Smooth muscle cell (in vitro differentiated cells): ENCODE measurements around the gene ECT2L. TPM values are rescaled to one million over a fixed set of nuclear protein-coding genes. Genes with fewer than 3 reads are reported as not detected.

Experiments
- DNase-seq: peaks from one replicate; lab custom pipeline; 2025; ENCODE audit not compliant: unreplicated experiment; lab: John Stamatoyannopoulos, UW
- H2AFZ ChIP-seq: fragments of 200-600 bp; sonication (generic); 2 replicates; pipeline ENCODE4 v1.6.0; 2016; ENCODE audit warnings: antibody characterized with exemption, low read depth, mild to moderate bottlenecking
- H3F3A ChIP-seq: fragments of 200-600 bp; sonication (generic); 2 replicates; pipeline ENCODE4 v1.6.0; 2017; ENCODE audit warnings: antibody characterized with exemption, low read depth
- H3K27ac ChIP-seq: fragments of 200-600 bp; sonication (generic); 2 replicates; pipeline ENCODE4 v1.5.1; 2016; ENCODE audit warnings: low read depth, mild to moderate bottlenecking
- H3K27me3 ChIP-seq: fragments of 200-600 bp; sonication (generic); 2 replicates; pipeline ENCODE4 v1.6.1; 2016; ENCODE audit warnings: low read depth, mild to moderate bottlenecking
- H3K36me3 ChIP-seq: fragments of 200-600 bp; sonication (generic); 2 replicates; pipeline ENCODE4 v1.5.1; 2016; ENCODE audit warnings: low read depth
- H3K4me1 ChIP-seq: fragments of 200-600 bp; sonication (generic); 2 replicates; pipeline ENCODE4 v1.5.1; 2016; ENCODE audit warnings: low read depth
- H3K4me2 ChIP-seq: fragments of 200-600 bp; sonication (generic); 2 replicates; pipeline ENCODE4 v1.6.0; 2016; ENCODE audit warnings: mild to moderate bottlenecking
- H3K4me3 ChIP-seq: fragments of 200-600 bp; sonication (generic); 2 replicates; pipeline ENCODE4 v1.5.1; 2016; ENCODE audit warnings: mild to moderate bottlenecking
- H3K79me2 ChIP-seq: fragments of 200-600 bp; sonication (generic); 2 replicates; pipeline ENCODE4 v1.6.0; 2016; ENCODE audit warnings: low read depth, mild to moderate bottlenecking
- H3K9ac ChIP-seq: fragments of 200-600 bp; sonication (generic); 2 replicates; pipeline ENCODE4 v1.6.0; 2016; ENCODE audit warnings: low read depth
- H3K9me3 ChIP-seq: fragments of 200-600 bp; sonication (generic); replicated peaks from 2 replicates; pipeline ENCODE4 v1.5.1; 2016; ENCODE audit warnings: low read depth
- H4K20me1 ChIP-seq: fragments of 200-600 bp; sonication (generic); 2 replicates; pipeline ENCODE4 v1.6.0; 2016; ENCODE audit warnings: low read depth
- WGBS: methylation state at CpG from one replicate; pipeline ENCODE4 v1.1.7; 2016; ENCODE audit warnings: low lambda C conversion rate; 5-methylcytosine and 5-hydroxymethylcytosine counted together
- polyA plus RNA-seq: library from polyadenylated mRNA; unstranded; fragments of >200 nt; fragmentation: Nextera tagmentation; extraction: Ambion mirVana; gene quantifications from 2 replicates; pipeline ENCODE4 v1.2.1, GENCODE V29; 2016
- total RNA-seq: library from RNA; depleted of rRNA; stranded (reverse); fragments of >200 nt; gene quantifications from 2 replicates; pipeline ENCODE4 v1.2.3, GENCODE V29; 2014
- TF ChIP-seq, protein P1 (sequence below): fragments of 200-600 bp; sonication (generic); IDR thresholded peaks from 2 replicates; pipeline ENCODE4 v1.5.1; 2017; ENCODE audit warnings: borderline replicate concordance, mild to moderate bottlenecking, antibody characterized with exemption; ENCODE audit not compliant: insufficient read depth, poor library complexity, severe bottlenecking

The ECT2L gene
- total and polyA plus RNA-seq, 2 experiments from 2014 or later = 0.14 TPM; not detected in 1

DNA sequence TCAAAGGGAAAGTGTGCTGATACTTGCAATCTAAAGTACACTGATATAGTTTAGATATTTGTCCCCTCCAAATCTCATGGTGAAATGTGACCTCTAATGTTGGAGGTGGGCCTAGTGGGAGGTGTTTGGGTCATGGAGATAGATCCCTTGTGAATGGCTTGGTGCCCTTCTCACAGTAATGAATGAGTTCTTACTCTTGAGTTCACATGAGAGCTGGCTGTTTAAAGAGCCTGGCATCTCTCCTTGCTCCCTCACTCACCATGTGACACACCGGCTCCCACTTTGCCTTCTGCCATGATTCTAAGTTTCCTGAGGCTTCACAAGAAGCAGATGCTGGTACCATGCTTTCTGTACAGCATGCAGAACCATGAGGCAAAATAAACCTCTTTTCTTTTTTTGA lies 114.1 kb downstream of the ECT2L start:
- H3K36me3 ChIP-seq = peaks cover 27% of the 10 kb centered on the region
- H2AFZ ChIP-seq = no peak overlapping the region

DNA sequence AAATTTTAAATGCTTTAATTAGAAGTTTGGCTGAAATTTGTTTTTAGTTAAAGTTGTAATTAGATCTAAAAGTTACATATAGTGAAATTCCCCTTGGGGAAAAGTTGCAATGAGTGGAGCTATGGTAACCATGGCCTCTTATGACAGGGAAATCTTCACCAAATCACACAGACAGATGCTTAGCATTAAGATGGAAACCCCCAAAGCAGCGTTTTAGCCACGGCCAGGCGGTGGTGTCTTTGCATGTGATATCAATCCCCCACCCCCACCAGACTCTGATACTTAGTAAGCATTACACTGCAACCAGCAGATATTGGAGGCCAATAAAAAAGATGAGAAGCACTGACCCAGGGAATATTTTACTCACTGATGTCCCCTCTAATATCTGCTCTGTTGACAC lies 116.4 kb downstream of the ECT2L start:
- no peak overlapping the region for H3K9ac ChIP-seq
- 84% methylated on average over 3 of the region's 3 CpGs for WGBS
- no peaks in the 10 kb centered on the region for H3K9me3 ChIP-seq

More for the DNA sequence above, 114.1 kb downstream of the ECT2L start:
- H3K79me2 ChIP-seq = no peaks in the 10 kb centered on the region
- no peak overlapping the region for H3K9ac ChIP-seq
- 100% methylated on average over 1 of the region's 1 CpG for WGBS
- H4K20me1 ChIP-seq = no peaks in the 10 kb centered on the region
- no peaks in the 10 kb centered on the region for H3K27me3 ChIP-seq
- no peak overlapping the region for H3K4me2 ChIP-seq
- TF ChIP-seq, protein P1, sequence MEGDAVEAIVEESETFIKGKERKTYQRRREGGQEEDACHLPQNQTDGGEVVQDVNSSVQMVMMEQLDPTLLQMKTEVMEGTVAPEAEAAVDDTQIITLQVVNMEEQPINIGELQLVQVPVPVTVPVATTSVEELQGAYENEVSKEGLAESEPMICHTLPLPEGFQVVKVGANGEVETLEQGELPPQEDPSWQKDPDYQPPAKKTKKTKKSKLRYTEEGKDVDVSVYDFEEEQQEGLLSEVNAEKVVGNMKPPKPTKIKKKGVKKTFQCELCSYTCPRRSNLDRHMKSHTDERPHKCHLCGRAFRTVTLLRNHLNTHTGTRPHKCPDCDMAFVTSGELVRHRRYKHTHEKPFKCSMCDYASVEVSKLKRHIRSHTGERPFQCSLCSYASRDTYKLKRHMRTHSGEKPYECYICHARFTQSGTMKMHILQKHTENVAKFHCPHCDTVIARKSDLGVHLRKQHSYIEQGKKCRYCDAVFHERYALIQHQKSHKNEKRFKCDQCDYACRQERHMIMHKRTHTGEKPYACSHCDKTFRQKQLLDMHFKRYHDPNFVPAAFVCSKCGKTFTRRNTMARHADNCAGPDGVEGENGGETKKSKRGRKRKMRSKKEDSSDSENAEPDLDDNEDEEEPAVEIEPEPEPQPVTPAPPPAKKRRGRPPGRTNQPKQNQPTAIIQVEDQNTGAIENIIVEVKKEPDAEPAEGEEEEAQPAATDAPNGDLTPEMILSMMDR = no peak
- DNase-seq = no peak
- no peaks in the 10 kb centered on the region for H3F3A ChIP-seq
- H3K4me3 ChIP-seq = no peak overlapping the region
- H3K27ac ChIP-seq = no peak overlapping the region
- no peaks in the 10 kb centered on the region for H3K4me1 ChIP-seq
- H3K9me3 ChIP-seq = no peaks in the 10 kb centered on the region

DNA sequence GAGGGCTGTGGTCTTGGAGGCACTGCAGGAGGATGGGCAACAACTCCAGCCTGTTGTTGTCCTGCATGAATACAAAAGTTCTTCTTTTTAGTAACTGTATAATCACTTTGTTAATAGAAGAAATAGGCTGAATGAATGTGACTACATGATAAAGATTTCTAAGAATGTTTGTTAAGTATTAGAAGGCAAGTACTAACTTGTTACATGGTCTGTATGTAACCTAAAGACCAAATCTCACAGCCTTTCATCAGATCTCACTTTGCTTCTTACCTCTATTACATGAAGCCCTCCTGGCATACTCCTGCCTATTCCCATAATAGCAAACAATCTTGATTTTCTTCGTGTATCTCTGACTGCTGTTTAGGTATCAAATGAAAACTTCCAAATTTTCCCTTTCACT lies 118.8 kb downstream of the ECT2L start:
- H3K4me1 ChIP-seq = no peaks in the 10 kb centered on the region
- H3K9ac ChIP-seq = no peak overlapping the region
- no peaks in the 10 kb centered on the region for H4K20me1 ChIP-seq
- no peaks in the 10 kb centered on the region for H3K9me3 ChIP-seq
- 93% methylated on average over 1 of the region's 1 CpG for WGBS
- H3K4me2 ChIP-seq = no peak overlapping the region
- TF ChIP-seq, protein P1 = no peak
- DNase-seq = no peak
- H3K36me3 ChIP-seq = peaks cover 9% of the 10 kb centered on the region
- no peak overlapping the region for H2AFZ ChIP-seq
- H3K4me3 ChIP-seq = no peak overlapping the region
- H3K27me3 ChIP-seq = no peaks in the 10 kb centered on the region
- H3F3A ChIP-seq = no peaks in the 10 kb centered on the region
- no peaks in the 10 kb centered on the region for H3K79me2 ChIP-seq
- no peak overlapping the region for H3K27ac ChIP-seq

More for the DNA sequence above, 116.4 kb downstream of the ECT2L start:
- Histone ChIP-seq H3K27me3 (no peaks in the 10 kb centered on the region), H2AFZ (no peak overlapping the region), H3K36me3 (peaks cover 12% of the 10 kb centered on the region), H3K4me2 (no peak overlapping the region), H3K4me1 (no peaks in the 10 kb centered on the region), H3K4me3 (no peak overlapping the region), H4K20me1 (no peaks in the 10 kb centered on the region), H3K27ac (no peak overlapping the region), H3K79me2 (no peaks in the 10 kb centered on the region), H3F3A (no peaks in the 10 kb centered on the region)
- TF ChIP-seq, protein P1 = no peak
- DNase-seq = no peak

DNA sequence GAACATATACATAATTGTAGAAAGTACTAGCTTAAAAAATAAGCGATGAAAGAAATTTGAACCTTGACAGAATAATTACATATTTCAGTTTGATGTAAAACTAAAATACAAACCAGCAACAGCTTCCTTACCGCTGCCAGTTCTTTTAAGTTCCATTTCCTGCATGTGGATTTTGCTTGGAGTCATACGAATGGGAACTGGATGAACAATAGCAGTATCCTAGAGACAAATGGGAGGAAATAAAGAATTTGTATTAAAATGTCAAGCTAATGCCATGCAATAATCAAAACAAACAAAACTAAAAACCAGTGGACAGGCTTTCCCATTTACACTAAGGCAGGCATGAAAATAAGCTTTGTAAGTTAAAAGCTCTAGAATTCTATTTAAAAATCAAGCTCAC lies 125.0 kb downstream of the ECT2L start:
- no peak for DNase-seq
- H3K4me1 ChIP-seq = no peaks in the 10 kb centered on the region
- no peaks in the 10 kb centered on the region for H3K27me3 ChIP-seq
- no peak overlapping the region for H3K4me3 ChIP-seq
- H4K20me1 ChIP-seq = no peaks in the 10 kb centered on the region
- no peak overlapping the region for H3K27ac ChIP-seq
- no peak overlapping the region for H2AFZ ChIP-seq
- no peak overlapping the region for H3K9ac ChIP-seq
- TF ChIP-seq, protein P1 = no peak
- H3K4me2 ChIP-seq = no peak overlapping the region
- H3K79me2 ChIP-seq = no peaks in the 10 kb centered on the region
- peaks cover 18% of the 10 kb centered on the region for H3K36me3 ChIP-seq
- no peaks in the 10 kb centered on the region for H3K9me3 ChIP-seq
- H3F3A ChIP-seq = no peaks in the 10 kb centered on the region
- 96% methylated on average over 3 of the region's 3 CpGs for WGBS
